Right hindlimb (tissue), 1 donor: ENCODE results near the gene LRRK1.
A peak's percentile ranks its signal among the peaks of the same experiment; 100 is the strongest.

Experiments used
- DNase-seq: peaks from one replicate; pipeline ENCODE4 v3.0.0-alpha.2; 2018

The LRRK1 gene

DNA sequence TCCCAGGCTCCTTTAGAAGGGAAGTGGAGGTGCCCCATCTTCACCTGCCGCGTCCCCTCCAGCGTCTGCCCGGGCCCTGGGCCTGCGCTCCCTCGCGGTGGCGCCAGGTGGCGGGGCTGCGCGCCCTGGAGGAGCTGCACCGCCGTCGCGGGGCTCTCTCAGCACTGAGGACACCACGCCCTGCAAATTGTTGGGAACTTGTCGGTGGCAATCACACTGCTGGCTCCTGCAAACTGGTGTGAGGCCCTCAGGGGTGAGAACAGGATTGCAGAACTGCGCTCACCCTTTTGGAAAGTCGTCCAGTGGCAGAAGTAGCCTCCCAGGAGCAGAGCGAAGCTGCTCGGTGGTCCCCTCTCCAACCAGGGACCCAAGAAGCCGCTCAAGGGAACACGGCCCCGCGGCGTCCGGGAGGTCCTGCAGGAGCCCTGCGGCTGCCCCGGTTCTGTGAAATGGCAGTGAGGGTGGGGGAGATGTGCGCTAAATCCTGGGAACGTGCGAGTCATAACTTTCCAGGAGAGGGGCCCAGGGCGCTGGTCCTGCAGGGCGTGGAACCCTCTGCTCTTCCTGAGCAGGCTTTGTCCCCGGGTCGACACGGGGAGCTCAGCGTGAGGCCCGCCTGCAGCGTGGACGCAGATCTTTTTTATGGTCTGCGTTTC, 995 bp upstream of the LRRK1 start:
- peak; percentile 82 for DNase-seq

DNA sequence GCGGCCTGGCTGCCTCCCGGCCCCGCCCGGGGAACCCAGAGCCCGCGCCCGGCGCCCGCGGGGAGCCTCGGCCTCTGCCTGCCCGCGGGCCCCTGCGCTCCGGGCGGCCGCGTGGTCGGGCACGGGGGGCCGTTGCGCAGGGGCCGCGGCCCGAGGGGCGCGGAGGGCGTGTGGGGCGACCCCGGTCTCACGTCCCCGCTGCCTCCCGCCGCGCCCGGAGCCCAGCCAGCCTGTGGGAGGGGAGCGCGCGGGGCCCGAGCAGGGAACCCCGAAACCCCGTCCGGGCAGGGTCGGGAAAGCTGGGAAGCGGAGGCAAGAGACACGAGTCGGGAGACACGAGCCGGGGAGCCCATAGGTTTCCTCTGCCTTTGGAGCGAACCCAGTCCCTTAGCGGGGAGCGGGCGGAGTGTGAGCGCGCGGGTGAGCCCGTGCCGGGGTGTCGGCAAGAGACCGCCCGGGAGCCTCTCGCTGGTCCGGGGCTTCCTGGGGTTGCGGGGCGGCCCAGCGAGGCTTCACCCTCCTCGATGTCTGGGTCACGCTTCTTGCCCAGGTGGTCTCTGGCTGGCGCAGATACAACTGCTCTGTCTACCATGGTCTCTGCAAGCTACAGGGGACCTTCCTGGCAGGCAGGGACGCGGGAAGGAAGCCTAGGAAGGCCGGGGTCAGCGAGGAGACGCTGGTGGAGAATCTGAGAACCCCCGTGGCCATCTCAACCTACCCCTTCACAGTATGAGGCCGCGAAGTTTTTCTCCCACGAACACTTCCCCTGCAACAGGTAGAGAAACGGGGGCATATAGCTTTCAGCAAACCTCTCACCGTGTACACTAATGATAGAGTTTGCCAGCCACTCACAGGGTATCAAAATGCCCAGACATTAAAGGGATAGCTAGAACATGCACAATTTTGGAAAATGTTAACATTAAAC, 586 bp downstream of the LRRK1 start:
- no peak for DNase-seq

DNA sequence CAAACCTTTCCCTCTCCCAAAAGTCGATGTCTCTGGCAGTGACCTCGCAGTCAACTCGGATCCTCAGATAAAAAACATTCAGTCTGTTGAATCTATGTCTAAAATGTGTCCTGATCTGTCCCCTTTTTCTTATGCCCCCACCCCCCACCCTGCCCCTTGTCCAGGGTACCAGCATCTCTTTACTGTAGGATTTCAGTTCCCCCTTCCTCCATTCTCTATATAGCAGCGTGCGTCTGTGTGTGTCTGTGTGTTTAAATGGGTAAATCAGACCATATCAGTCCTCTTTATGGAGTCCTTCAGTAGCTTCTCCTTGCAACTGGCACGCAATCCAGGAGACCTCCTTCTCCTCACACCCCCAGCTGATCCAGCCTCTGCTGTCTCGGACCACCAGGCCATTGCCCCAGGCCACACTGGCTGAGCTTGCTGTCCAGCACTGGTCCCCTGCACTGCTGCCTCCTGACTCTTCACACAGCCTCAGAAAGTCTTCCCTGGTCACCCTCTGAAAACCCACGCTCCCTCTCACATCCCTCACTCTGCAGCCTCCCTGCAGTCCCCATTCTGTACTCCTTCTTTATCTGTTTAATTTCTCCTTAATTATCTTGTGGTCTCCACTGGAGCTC, 1.5 kb downstream of the LRRK1 start:
- DNase-seq = no peak

DNA sequence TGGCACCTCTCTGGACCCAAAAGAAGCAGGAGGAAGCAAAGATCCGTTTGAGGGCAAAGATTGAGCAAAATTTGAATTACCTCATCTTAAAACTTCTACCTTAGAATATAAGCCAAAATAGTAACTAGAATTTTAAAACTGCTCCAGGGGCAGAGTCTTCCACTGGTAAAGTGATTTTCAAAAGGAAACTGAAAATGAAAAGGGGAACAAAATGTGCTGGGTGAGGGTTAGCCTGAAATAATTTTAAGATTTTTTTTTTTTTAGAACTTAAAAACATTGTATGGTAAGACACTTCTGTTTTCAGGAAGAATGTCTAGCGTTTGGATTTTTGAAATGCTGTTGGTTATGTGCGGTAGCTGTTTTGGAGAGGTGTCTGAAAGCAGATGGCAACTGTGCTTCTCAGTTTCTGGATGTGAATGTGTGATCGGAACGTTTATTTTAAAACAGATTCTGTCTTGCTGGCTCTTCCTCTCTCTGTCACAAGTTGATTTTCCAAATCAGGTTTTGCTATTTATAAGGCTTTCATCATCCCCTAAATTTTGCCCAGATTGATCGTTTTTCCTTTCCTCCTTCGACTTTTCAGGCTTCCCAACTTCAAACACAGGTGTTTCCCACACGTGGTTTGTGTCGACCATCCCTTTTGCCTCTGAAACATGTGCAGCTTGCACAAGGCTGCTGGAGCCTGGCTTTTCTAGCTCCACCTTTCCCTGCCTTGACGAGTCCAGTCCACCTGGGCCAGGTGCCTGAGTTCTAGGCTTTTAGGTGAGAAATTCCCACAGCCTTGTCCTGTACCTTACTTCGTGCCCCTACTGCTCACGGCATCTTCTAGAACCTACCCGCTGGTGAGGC, 3.3 kb downstream of the LRRK1 start:
- no peak for DNase-seq

DNA sequence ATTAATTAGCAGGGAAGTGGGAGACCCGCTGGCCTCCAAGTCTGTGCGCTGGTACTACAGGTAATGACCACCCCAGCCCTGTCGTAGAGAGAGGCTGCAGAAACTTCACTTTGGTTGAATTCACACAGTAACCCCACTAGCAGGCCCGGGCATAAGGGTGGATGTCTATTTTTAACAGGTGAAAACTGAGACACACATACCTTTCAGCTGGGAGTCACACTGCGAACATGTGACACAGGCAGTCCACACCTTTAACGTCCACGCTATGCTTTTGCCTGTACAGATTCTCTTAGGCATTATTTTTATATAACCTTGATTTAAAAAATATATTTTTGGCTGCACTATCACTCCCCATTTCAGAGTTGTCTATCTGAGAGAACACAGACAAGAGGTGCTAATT, 3.9 kb downstream of the LRRK1 start:
- no peak for DNase-seq

DNA sequence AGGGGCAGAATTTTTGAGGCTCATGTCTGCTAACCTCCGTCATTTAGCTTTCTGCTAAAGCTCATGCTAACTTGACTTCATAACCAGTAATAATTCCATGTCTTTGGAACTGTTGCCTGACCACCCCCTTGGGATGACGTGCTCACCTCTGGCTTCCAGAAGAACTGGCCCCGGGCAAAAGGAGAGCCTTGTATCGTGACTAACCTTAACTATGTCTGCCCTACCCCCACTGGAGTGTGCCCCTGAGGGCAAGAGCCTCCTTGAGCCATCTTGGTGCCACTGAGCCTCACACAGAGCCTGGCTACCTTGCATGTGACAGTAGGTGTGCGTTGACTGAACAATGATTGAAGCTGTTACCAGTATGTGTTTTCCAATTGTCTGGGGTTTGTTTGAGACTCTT, 4.7 kb downstream of the LRRK1 start:
- DNase-seq = no peak

DNA sequence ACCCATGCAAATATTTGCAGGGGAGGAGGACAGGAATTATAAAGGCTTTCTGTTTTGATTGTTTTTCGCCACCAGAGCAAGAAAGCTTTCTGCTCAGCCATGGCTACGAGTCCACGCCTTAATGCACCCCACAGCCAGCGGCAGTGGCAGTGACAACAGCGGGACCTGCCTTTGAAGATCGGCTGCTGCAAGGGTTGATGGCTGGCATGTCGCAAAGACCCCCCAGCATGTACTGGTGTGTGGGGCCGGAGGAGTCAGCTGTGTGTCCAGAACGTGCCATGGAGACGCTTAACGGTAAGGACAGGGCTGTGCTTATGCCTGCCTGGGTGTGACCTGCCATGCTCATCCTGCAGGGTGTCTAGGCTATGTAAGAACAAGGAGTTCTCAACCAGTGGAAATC, 5.3 kb downstream of the LRRK1 start:
- no peak for DNase-seq

DNA sequence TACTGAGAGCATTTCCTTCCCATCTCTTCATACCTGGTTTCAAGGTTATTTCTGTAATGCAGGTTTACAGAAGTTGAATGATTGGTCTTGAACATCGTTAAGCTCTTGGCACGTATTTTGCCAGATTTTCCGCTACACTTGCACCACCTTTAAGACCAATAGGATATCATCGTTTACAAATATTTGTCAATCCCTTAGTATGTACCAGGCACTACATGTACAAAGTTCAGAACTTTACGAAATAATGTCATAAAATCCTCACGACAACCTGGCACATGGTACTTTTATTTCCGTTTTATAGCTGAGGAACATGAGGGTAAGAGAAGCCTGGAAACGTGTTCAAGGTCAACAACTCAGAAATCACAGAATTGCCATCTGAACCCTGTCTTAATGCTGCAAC, 6.3 kb downstream of the LRRK1 start:
- DNase-seq = no peak

DNA sequence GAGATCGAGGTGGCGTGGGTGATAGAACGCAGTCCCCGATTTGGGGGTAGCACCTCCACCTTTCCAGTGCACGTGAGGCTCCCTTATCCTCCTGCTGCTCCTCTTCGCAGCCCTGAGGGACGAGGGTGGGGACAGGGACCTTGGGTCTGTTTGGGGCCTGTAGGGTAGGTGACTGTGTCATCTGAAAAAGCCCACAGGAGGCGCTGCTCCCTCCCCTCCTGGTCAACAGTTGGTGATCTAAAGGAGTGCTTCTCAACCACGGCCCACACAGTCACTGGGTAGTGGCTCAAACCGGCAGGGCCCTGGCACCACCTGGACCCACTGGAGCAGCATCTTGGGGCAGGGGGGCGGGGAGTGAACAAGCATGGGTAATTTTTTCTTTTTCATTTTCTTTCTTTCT, 7.1 kb downstream of the LRRK1 start:
- DNase-seq = no peak

DNA sequence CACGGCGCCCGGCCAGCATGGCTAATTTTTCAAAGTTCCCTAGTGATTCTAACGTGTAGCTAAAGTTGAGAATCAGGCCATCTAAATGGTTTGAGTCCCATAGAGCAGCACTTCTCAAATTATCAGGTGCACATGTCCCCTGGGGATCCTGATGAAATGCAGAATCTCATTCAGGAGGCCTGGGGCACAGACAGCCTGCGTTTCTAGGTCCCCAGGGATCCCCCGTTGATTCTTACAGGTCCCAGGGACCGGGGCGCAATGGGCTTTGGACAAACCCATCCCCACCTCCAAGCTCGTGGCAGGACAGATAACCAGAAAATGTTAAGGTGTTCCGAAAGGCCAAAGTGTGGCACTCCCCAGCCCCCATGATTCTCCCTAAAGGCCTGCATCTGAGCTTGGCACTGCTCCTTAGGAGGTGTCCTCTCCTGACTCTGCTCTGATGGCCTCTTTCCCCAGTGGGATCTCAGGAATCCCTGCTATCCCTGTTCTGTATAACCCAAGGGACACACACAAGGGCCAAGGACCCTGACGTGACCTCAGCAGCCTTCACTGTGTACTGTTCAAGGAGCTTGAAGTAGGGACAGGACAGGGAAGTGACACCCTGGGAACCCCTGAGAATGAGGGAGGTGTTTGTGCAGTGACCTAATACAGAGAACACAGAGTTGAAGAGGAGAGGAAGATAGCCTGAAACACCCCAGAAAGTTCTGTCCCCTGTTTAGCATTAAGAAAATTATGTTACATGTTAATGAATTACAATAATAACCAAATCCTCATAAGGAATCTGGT, 8.0 kb downstream of the LRRK1 start:
- no peak for DNase-seq

DNA sequence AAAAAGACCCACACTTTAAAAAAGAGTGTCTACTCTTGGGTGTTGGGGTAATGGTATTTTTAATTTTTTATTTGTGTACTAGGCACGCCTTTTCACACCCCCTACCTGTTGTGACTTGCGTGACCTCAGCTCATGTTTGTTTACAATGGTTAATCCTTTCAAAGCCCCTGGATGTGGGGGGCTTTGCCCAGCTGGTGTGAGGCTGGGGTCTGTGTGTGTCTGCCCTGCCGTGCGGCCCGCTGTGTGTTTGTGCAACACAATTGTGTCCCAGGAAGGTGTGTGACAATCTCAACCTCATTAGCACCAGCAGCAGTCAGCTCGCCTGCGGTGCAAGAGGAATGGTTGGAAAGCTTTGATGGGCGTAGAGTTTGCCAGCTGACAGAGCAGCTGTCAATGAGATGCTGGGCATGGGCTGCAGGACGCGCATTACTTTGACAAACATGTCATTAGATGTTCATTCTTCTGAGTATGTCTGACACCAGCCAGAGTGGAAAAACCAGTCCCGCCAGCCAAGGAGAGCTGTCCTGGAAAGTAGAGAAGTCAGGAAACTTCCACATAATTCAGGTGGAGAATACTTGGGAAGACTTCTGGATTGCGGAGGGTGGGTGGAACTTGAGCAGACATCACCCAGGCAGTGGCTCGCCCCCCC, 9.6 kb downstream of the LRRK1 start:
- no peak for DNase-seq

DNA sequence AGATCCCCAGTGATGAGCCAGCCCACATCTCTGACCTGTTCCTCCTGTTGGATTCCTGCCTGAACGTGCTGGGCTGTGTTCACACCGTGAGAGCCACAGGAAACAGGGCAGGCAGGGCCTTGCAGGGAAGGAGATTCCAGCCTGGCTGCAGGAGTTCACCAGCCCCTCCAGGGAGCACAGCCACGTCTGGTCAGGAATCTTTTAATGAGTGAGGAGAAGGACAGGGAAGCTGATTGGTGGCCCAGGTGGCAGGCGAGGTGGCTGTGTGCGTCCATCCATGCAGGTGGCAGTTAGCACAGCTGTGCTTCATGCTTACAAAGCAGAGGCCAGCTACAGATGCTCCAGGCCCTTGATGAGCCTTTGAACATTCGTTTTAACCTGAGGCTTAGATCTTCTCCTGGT, 10.5 kb downstream of the LRRK1 start:
- no peak for DNase-seq

DNA sequence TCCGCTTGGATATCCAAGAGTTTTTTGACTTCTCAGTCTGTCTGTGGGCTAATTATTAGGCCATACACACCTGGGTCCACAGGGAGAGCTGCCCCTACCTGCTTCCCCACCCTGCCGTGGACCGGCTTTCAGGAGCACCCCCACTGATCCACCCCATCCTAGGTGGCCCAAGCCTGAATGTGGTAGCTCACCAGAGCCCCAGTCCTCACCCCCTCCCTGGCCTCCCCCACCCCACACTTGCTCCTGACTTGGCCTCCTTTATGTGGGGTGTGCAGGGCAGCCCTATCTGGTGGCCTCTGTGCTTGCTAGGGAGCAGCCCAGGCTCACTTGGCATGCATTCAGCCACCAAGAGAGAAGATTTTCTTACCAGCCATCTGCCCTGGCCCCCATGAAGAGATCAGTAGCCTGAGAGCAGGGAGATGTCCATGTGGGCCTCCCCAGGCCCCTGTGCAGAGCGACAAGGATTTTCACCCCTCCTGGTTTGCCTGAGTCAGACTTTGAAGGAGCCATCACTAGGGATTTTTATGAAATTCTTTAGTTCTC, 11.2 kb downstream of the LRRK1 start:
- DNase-seq = no peak

DNA sequence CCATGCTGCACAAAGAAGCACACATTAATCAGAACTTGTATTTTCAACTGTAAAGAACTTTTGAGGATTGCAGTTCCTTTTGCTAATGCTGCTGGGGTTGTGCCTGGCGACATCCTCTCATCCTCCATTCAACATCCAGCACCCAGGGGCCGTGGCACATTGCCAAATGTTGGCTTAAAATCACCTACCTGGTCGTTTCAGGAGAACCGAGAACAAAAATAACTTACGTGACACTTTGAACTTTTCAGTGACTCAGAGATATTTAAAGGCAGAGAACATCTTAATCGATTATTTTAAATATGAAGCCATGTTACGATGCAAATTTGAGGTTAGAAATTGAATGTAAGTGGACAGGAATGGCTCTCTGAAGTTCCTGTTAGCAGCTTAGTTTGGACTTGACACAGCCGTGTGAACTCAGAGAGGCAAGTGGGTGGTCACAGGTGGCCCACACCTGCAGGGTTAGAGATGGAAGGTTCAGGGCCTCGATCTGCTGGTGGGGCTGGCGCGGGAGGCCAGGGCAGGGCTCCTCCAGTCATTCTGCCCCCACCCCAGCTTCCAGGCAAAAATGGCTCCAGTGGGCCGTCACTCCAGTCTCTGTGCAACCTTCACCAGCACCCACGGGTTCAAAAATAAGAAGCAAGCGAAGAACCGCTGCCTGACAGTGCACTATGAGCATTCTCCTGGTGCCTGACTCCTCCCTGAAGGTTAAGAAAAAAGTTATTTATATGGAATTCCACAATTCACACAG, 12.2 kb downstream of the LRRK1 start:
- DNase-seq = no peak

DNA sequence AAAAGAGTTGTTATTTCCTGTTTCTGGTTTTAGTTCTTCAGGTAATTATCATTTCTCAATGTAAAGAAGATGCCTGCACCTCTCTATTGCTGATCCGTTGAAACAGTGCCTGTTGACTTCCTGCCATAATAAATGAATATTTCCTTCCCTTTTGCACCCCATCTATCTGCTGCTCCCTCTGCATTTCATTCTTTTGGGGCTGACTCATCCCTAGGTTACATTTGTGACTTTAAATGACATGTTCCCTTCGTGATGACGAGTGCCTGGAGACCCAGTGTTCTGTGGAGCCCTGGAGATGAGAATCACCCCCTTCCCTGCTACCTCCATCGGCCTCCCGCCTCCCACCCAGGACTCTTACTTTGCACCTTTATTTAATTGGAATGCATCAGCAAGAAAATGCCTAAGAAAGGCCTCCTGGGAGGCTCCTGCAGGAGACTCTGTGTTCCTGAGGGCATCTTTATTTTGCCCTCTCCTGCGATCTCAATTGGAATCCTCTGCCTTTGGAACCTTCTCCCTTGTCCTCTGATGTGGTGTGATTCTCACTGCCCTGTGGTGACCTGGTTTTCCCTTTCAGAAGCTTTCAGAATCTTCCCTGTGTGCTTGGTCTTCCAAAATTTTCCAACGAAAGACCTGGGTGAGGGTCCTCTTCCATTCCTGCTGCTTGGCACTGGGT, 13.7 kb downstream of the LRRK1 start:
- DNase-seq = no peak

DNA sequence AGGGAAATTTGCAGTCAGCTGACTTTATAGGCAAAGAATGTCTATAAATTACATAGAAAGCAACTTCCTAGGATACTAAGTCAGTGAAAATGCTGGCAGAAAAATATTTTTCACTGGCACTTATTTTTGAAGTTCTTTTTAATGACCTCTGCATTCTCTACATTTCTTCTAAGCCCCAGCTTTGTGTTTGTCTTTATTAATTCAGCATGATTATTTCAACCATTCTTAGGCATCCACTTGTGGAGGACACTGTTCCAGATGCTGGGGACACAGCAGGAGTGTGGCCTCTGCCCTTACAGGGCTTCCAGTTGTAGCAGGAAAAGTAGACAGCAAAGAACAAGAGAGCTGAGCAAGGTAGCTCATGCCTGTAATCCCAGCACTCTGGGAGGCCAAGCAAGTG, 15.0 kb downstream of the LRRK1 start:
- DNase-seq = no peak

DNA sequence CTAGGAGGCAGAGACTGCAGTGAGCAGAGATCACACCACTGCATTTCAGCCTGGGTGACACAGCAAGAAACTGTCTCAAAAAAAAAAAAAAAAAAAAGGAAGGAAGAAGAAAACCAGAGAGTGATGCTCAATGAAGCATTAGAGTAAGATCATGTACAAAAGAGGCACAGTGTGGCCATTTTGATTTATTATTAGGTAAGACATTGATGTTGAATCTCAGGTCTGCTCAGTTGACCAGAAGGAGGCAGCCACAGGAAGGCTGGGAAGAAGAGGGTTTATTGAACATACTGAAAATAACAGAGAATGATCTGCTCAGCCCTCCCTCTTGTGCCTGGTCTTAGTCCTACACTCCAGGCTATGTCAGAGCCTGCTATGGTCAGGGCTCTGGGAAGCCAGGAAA, 15.6 kb downstream of the LRRK1 start:
- no peak for DNase-seq

DNA sequence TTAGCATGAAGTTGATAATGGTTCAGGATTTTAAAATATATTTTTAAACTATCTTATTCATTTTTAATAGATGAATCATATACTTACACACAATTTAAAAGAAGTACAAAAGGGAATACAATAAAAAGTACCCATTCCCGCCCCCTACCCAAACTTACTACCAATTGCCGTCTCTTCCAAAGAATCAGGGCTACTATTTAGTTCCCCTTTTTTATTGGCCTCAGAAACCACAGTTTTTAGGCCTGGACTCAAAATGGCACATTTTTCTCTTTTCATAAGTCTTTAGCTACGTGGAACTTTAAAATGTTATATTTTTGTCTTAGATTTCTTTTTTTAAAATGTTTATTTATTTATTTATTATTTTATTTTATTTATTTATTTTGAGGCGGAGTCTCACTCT, 18.0 kb downstream of the LRRK1 start:
- DNase-seq = no peak

DNA sequence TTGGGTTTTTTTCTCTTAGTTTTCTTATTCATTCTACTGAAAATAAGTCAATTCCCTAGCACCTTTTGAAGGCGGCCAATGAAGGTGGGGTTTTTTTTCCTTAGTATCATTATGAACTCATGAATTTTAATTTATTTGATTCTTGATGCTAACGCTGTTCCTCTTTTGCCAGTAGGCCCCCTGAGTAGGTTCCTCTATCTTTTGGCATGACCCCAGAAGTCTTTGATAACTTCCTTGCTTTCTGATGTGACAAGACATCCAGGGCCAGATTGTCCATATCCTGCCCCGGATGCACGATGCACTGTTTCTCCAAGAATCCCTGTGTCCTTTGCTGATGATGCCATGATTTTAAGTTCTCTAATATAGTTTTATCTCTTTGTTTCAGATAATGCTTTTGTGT, 20.6 kb downstream of the LRRK1 start:
- DNase-seq = no peak

DNA sequence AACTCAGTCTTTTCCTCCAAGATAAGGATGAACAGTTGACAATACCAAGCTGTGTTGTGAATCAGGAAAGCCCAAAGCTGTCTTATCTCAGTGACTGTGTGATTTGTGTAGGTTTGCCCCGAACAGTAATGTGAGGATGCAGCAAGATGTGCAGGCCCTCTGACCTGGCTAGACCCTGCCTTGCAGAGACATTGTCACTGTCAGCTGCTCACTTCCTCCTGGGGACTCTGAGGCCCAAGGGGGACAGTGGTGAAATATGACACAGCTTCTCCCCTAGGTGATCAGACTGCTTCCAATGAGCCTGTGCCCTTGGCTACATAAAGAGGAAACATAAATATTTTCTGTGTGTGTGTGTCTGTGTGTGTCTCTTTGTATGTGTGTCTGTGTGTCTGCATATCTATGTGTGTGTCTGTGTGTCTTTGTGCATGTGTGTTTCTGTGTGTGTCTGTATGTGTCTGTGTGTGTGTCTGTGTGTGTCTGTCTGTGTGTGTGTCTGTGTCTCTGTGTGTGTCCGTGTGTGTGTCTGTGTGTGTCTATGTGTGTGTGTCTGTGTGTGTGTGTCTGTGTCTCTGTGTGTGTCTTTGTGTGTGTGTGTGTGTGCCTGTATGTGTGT, 21.7 kb downstream of the LRRK1 start:
- no peak for DNase-seq
